Right lobe of liver (tissue), 4 donors: ENCODE measurements around the gene ENTPD7.

Experiments used
- CTCF ChIP-seq, 4 donors: fragments of 200-600 bp in 3 of 4; fragments of 450-650 bp in 1 of 4; IDR thresholded peaks; one replicate each; pipeline versions ENCODE4 v1.5.1 to v1.8.0; 2016 to 2022; ENCODE audit warnings: antibody characterized with exemption in 4 of 4, mild to moderate bottlenecking in 2 of 4
- POLR2A ChIP-seq: fragments of 450-650 bp; IDR thresholded peaks from one replicate; pipeline ENCODE4 v1.6.1; 2017; ENCODE audit warnings: antibody characterized with exemption, mild to moderate bottlenecking
- donor health status: DM: no; HTN: no; CAD: no.
- donor health status: DM: no; HTN: no; CAD: no.
- donor health status: DM: no; HTN: yes; CAD: no.

DNA sequence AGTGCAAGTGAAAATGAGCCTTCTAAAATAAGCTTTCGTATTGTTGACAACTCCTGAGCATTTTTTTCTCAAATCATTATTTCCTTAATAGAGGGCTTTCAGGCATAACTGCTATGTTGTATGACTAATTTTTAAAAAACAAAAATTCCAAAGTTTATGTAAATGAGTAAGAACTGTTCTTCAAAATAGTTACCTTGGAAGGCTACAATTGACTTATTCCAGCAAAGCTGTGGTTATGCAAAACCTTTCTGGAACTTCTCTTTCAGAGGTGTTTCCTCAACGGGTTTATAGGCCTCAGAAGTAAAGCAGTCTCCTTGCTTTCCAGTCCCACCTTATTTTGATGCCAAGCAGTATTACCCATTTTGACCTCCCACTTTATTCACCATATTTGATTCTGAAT is 41.6 kb upstream of the ENTPD7 start:
- no peak for TF ChIP-seq CTCF (IDR thresholded peaks at IDR 0.05)
- no peak for TF ChIP-seq POLR2A
